Lower lobe of right lung (tissue), 2 donors: ENCODE results near the gene AJUBA. TPM values are rescaled to one million over a fixed set of nuclear protein-coding genes. Genes with fewer than 3 reads are reported as not detected.

Experiments used
- ATAC-seq, 2 donors: fragments of 200-7000 bp; cut with Tn5 transposase; one replicate each; pipeline ENCODE4 v1.9.1; 2020 to 2022; ENCODE audit warnings: mild to moderate bottlenecking in 2 of 2, moderate library complexity in 2 of 2
- DNase-seq: peaks from one replicate; pipeline ENCODE4 v3.0.0-alpha.2; 2020
- H3K27ac ChIP-seq: fragments of 200-600 bp; one replicate; pipeline ENCODE4 v1.8.0; 2022
- H3K27me3 ChIP-seq: fragments of 200-600 bp; one replicate; pipeline ENCODE4 v1.8.0; 2022; ENCODE audit warnings: low read depth
- H3K36me3 ChIP-seq: fragments of 200-600 bp; one replicate; pipeline ENCODE4 v1.8.0; 2022; ENCODE audit warnings: mild to moderate bottlenecking
- H3K4me1 ChIP-seq: fragments of 200-600 bp; one replicate; pipeline ENCODE4 v1.8.0; 2022
- H3K4me3 ChIP-seq: fragments of 200-600 bp; one replicate; pipeline ENCODE4 v1.8.0; 2022; ENCODE audit warnings: mild to moderate bottlenecking
- H3K9me3 ChIP-seq: fragments of 200-600 bp; one replicate; pipeline ENCODE4 v1.8.0; 2022
- CTCF ChIP-seq: fragments of 200-600 bp; IDR thresholded peaks from one replicate; pipeline ENCODE4 v1.8.0; 2022; ENCODE audit warnings: antibody characterized with exemption, mild to moderate bottlenecking
- intact Hi-C: fragments of 100-400 bp; cut with DNase I; formaldehyde crosslinking; loops from one replicate; pipeline ENCODE4 v1.11.0; 2022
- total RNA-seq: library from RNA; stranded (reverse); fragmentation: NEBNext Ultra II Directional; extraction: Animal tissue kit (Norgen Biotek cat#: 25700); gene quantifications from one replicate; pipeline ENCODE4 v1.2.1, GENCODE V29; 2021
- donor health status: DM: no; HTN: yes; CAD: no; lungs with severe emphysema.

AJUBA gene
- total RNA-seq, 1 donor from 2014 or later: 28.7 TPM

GRCh38 chr14:23002592-23002991 is 20.2 kb upstream of the AJUBA start:
- no peak overlapping the region for H3K27ac ChIP-seq
- no peak for DNase-seq
- no peak for ATAC-seq

GRCh38 chr14:23000860-23001259 is 18.5 kb upstream of the AJUBA start:
- TF ChIP-seq CTCF: no peak
- intact Hi-C loops: no loop called here
- no peaks in the 10 kb centered on the region for H3K9me3 ChIP-seq
- H3K27ac ChIP-seq: no peak overlapping the region
- no peaks in the 10 kb centered on the region for H3K27me3 ChIP-seq
- H3K36me3 ChIP-seq: peaks cover 10% of the 10 kb centered on the region
- H3K4me3 ChIP-seq: no peak overlapping the region
- peaks cover 4% of the 10 kb centered on the region for H3K4me1 ChIP-seq
- ATAC-seq (no peak), DNase-seq (no peak)

More at GRCh38 chr14:23002592-23002991, 20.2 kb upstream of the AJUBA start:
- Histone ChIP-seq H3K4me3 (no peak overlapping the region), H3K9me3 (no peaks in the 10 kb centered on the region), H3K4me1 (peaks cover 14% of the 10 kb centered on the region), H3K36me3 (peaks cover 10% of the 10 kb centered on the region), H3K27me3 (no peaks in the 10 kb centered on the region)
- no peak for TF ChIP-seq CTCF
- intact Hi-C loops: no loop called here

- Histone ChIP-seq H3K4me3 (no peak overlapping the region), H3K4me1 (peaks cover 9% of the 10 kb centered on the region), H3K9me3 (no peaks in the 10 kb centered on the region), H3K27me3 (no peaks in the 10 kb centered on the region), H3K27ac (no peak overlapping the region), H3K36me3 (peaks cover 10% of the 10 kb centered on the region)
- intact Hi-C loops: no loop called here
- DNase-seq (no peak), ATAC-seq (no peak)
- TF ChIP-seq CTCF: no peak
Observed at GRCh38 chr14:22998329-22999012, 16.1 kb upstream of the AJUBA start.

GRCh38 chr14:22997676-22998323 is 15.4 kb upstream of the AJUBA start:
- TF ChIP-seq CTCF: no peak
- Histone ChIP-seq H3K9me3 (no peaks in the 10 kb centered on the region), H3K4me1 (peaks cover 9% of the 10 kb centered on the region), H3K36me3 (peaks cover 10% of the 10 kb centered on the region), H3K27me3 (no peaks in the 10 kb centered on the region), H3K27ac (no peak overlapping the region), H3K4me3 (no peak overlapping the region)
- intact Hi-C loops: no loop called here
- DNase-seq (no peak), ATAC-seq (no peak)

GRCh38 chr14:22996768-22997654 is 14.7 kb upstream of the AJUBA start:
- H3K36me3 ChIP-seq: peaks cover 11% of the 10 kb centered on the region
- ATAC-seq: no peak
- no peak overlapping the region for H3K4me3 ChIP-seq
- H3K9me3 ChIP-seq: no peaks in the 10 kb centered on the region
- DNase-seq: no peak
- TF ChIP-seq CTCF: no peak
- H3K27ac ChIP-seq: no peak overlapping the region
- no peaks in the 10 kb centered on the region for H3K27me3 ChIP-seq
- H3K4me1 ChIP-seq: peaks cover 9% of the 10 kb centered on the region
- intact Hi-C loops: no loop called here
